Prostate gland (tissue), 2 donors: ENCODE data around the gene PTPRJ. TPM values are rescaled to one million over a fixed set of nuclear protein-coding genes. Genes with fewer than 3 reads are reported as not detected.

Experiments used
- DNase-seq: peaks from one replicate; pipeline ENCODE4 v3.0.0-alpha.2; 2019; ENCODE audit warnings: low spot score
- H3K27ac ChIP-seq, 2 donors: fragments of 200-600 bp; sonication (generic); 2 replicates each; pipeline ENCODE4 v1.5.1; 2017 to 2019
- H3K27me3 ChIP-seq: fragments of 200-600 bp; sonication (generic); replicated peaks from 2 replicates; pipeline ENCODE4 v1.5.1; 2019; ENCODE audit not compliant: insufficient read depth
- H3K36me3 ChIP-seq, 2 donors: fragments of 200-600 bp; sonication (generic); 1 replicate in 1 of 2; 2 replicates in 1 of 2; pipeline versions ENCODE4 v1.5.1 to v1.8.1; 2017 to 2019
- H3K4me1 ChIP-seq: fragments of 200-600 bp; sonication (generic); replicated peaks from 2 replicates; pipeline ENCODE4 v1.5.1; 2019
- H3K4me3 ChIP-seq, 2 donors: fragments of 200-600 bp; sonication (generic); 2 replicates each; pipeline ENCODE4 v1.5.1; 2017 to 2019
- H3K9me3 ChIP-seq: fragments of 200-600 bp; sonication (generic); 2 replicates; pipeline ENCODE4 v1.5.1; 2017
- CTCF ChIP-seq, 4 experiments: fragments of 200-600 bp in 2 of 4; fragments of 450-650 bp in 2 of 4; sonication (generic) in 2 of 4; IDR thresholded peaks; 1 replicate in 3 of 4; 2 replicates in 1 of 4; pipeline ENCODE4 v1.5.1; 2016 to 2019; ENCODE audit warnings: antibody characterized with exemption in 4 of 4, mild to moderate bottlenecking in 2 of 4, moderate library complexity in 2 of 4
- POLR2A ChIP-seq: fragments of 450-650 bp; IDR thresholded peaks from one replicate; pipeline ENCODE4 v1.6.1; 2016; ENCODE audit warnings: antibody characterized with exemption, mild to moderate bottlenecking
- POLR2AphosphoS5 ChIP-seq: sonication (generic); formaldehyde crosslinking; IDR thresholded peaks from one replicate; pipeline ENCODE4 v1.6.1; 2017; ENCODE audit warnings: antibody characterized with exemption
- WGBS: methylation state at CpG from one replicate; pipeline ENCODE4 v1.1.5; 2018; 5-methylcytosine and 5-hydroxymethylcytosine counted together
- intact Hi-C: fragments of 100-400 bp; cut with DNase I; formaldehyde crosslinking; loops from one replicate; pipeline ENCODE4 v1.14.2; 2022
- total RNA-seq, 2 donors: library from RNA; depleted of rRNA; stranded (reverse); fragments of >200 nt; gene quantifications; one replicate each; pipeline ENCODE4 v1.1.0, GENCODE V29; 2016

Gene PTPRJ
- total RNA-seq, 2 donors from 2014 or later: 24.9 to 48.0 TPM

DNA sequence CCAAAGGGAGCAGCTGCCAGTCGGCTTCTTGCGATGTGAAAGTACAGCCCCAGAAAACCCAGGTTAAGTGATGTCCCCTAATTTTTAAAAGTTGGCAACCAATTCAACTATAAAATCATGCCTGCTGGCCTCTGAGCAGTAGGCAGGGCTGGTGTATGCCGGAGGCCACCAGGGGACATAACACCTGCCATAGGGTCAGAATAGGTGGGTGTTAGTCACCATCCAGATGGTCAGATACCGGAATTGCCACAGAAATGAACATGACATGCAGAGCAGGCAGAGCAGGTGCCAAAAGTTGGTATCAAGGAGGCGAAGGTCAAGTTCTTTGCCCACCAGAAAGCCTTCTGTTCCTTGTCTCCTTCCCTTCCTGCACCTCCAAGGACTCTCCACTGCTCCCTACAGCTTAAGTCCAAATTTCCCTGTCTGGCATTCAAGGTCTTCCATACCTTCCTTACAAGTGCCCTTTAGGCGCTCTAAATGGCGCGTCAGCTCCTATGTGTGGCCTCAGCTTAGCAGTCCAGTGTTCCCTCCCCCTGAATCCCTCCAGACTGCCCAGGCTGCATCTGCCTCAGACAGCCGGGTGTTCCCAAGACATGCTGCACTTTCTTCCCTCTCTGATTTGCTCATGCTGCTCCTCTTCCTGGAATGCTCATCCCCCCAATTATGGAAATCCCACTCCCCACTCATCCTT, 45.1 kb downstream of the PTPRJ start:
- Histone ChIP-seq H3K4me3 (no peak overlapping the region), H3K9me3 (no peaks in the 10 kb centered on the region), H3K4me1 (peaks cover 5% of the 10 kb centered on the region), H3K27me3 (no peaks in the 10 kb centered on the region), H3K27ac (peak overlapping the region; percentile 7 to 24), H3K36me3 (no peaks in the 10 kb centered on the region)
- DNase-seq: no peak
- TF ChIP-seq CTCF (IDR thresholded peaks at IDR 0.05) (no peak), POLR2AphosphoS5 (no peak), POLR2A (no peak)
- intact Hi-C loops: no loop called here
- 85% methylated on average over 9 of the region's 9 CpGs for WGBS

DNA sequence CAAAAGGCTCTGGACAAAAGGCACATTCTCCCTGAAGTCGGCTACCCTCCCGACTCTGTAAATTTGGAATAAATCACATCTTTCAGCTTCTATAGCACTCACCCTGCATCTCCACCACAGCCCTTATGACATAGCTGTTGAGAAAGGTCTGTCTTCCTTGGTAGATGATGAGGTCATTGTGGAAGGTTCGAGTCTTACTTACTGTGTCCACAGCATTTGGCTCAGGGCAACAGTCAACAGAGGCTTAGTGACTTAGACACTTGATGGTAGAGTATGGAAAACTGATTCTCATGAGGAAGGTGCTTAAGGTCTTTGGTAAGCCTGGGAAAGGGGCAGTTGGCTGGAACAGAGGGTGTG, 45.6 kb downstream of the PTPRJ start:
- Histone ChIP-seq H3K27me3 (no peaks in the 10 kb centered on the region), H3K4me1 (peaks cover 5% of the 10 kb centered on the region), H3K36me3 (no peaks in the 10 kb centered on the region), H3K27ac (no peak overlapping the region), H3K9me3 (no peaks in the 10 kb centered on the region), H3K4me3 (no peak overlapping the region)
- WGBS: 85% methylated on average over 3 of the region's 3 CpGs
- TF ChIP-seq CTCF (IDR thresholded peaks at IDR 0.05): no peak
- no peak for TF ChIP-seq POLR2A
- no peak for TF ChIP-seq POLR2AphosphoS5
- DNase-seq: no peak
- intact Hi-C loops: no loop called here

- Histone ChIP-seq H3K36me3 (no peaks in the 10 kb centered on the region), H3K27ac (peak overlapping the region in 1 of 2 donors; percentile 37), H3K4me1 (peaks cover 5% of the 10 kb centered on the region), H3K4me3 (no peak overlapping the region), H3K9me3 (no peaks in the 10 kb centered on the region), H3K27me3 (no peaks in the 10 kb centered on the region)
- intact Hi-C loops: no loop called here
- 69% methylated on average over 6 of the region's 6 CpGs for WGBS
- no peak for DNase-seq
- no peak for TF ChIP-seq POLR2A
- TF ChIP-seq POLR2AphosphoS5: peak; percentile 33
These were observed 48.7 kb downstream of the PTPRJ start for GRCh38 chr11:48028914-48029680.

- intact Hi-C loops: no loop called here
- 29% methylated on average over 6 of the region's 6 CpGs for WGBS
- Histone ChIP-seq H3K27ac (no peak overlapping the region), H3K4me1 (peaks cover 5% of the 10 kb centered on the region), H3K4me3 (no peak overlapping the region), H3K36me3 (no peaks in the 10 kb centered on the region), H3K27me3 (no peaks in the 10 kb centered on the region), H3K9me3 (no peaks in the 10 kb centered on the region)
- DNase-seq: no peak
- TF ChIP-seq CTCF (IDR thresholded peaks at IDR 0.05) (no peak), POLR2A (no peak), POLR2AphosphoS5 (no peak)
These were observed 49.4 kb downstream of the PTPRJ start for GRCh38 chr11:48029681-48030290.

DNA sequence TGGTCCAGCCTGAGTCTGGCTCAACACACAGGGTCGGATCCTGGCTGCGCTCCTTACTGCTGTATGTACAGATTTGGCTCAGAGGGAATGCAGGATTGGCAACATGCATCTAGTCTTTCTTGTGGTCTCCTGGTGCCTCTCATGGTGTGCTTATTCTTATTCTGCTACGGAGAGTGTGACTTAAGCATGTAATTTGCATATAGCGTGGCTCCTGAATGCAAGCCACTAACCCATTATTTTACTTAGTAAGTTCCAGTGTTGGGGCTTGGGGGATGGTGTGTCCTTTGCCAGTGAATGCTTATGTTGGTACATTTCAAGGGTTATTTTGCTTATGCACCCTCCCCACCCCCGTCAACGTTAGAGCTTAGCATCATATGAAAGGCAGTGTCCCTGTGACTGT, 51.2 kb downstream of the PTPRJ start:
- H3K4me3 ChIP-seq: no peak overlapping the region
- TF ChIP-seq POLR2AphosphoS5 (no peak), POLR2A (no peak), CTCF (IDR thresholded peaks at IDR 0.05) (no peak)
- no peak for DNase-seq
- no peaks in the 10 kb centered on the region for H3K36me3 ChIP-seq
- 87% methylated on average over 6 of the region's 6 CpGs for WGBS
- no peak overlapping the region for H3K27ac ChIP-seq
- no peaks in the 10 kb centered on the region for H3K9me3 ChIP-seq
- no peaks in the 10 kb centered on the region for H3K27me3 ChIP-seq
- intact Hi-C loops: no loop called here
- peaks cover 5% of the 10 kb centered on the region for H3K4me1 ChIP-seq
